ENCODE results near the gene PTPMT1.

DNA sequence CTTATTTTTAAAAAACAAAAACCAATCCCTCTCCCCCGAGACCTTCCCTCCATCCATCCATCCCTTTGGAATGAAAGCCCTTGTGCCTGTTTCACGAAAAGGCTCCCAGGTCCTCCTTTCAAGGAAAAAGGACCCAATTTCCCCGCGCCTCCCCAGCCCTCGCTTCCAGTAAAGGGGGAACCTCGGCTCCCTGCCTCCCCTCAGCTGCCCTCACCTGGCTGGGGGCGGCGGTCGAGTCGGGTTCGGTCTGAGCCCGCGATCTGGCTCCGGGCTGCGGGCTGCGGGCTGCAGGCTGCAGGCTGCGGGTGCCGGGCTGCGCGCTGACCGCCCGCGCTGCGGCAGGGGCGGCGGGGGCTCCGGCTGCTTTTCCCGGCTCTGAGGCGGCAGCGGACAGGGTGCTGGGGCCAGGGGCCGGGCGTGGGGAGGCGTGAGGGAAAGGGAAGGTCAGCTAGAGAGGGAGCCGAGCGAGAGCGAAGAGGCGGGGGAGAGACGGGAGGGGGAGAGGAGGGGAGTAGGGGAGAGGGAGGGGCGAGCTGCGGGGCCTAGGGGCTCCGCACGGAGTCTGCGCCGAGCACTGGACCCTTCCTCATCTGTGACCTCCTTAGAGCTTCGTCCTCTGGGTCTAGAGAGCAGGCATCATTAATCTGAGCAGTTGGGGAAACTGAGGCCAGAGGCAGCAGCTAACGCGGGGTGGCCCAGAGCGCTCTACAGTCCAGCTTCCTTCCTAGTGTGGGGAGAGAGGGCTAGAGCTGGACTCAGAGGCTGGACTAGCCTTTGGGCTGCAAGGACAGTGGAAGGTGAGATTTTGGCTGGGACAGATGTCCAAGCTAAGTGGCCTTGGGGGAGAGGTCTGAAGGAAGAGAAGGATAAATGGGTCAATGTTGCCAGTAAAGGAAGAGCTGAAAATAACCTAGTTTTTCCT, 28.8 kb downstream of the PTPMT1 start, which contains the start of gene C1QTNF4:
- TF ChIP-seq, protein P1, sequence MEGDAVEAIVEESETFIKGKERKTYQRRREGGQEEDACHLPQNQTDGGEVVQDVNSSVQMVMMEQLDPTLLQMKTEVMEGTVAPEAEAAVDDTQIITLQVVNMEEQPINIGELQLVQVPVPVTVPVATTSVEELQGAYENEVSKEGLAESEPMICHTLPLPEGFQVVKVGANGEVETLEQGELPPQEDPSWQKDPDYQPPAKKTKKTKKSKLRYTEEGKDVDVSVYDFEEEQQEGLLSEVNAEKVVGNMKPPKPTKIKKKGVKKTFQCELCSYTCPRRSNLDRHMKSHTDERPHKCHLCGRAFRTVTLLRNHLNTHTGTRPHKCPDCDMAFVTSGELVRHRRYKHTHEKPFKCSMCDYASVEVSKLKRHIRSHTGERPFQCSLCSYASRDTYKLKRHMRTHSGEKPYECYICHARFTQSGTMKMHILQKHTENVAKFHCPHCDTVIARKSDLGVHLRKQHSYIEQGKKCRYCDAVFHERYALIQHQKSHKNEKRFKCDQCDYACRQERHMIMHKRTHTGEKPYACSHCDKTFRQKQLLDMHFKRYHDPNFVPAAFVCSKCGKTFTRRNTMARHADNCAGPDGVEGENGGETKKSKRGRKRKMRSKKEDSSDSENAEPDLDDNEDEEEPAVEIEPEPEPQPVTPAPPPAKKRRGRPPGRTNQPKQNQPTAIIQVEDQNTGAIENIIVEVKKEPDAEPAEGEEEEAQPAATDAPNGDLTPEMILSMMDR (IDR thresholded peaks at IDR 0.05) = no peak
- no peak for TF ChIP-seq POLR2A (IDR thresholded peaks at IDR 0.05)
